ENCODE results near the gene FRG1. TPM values are rescaled to one million over a fixed set of nuclear protein-coding genes. Genes with fewer than 3 reads are reported as not detected.
A peak's percentile ranks its signal among the peaks of the same experiment; 100 is the strongest.
"Not testable (repeated sequence)": the region's sequence is repeated elsewhere in the genome, so short reads cannot be mapped to it uniquely, and the experiment has no call there.

The FRG1 gene
- 52.0 and 67.0 TPM in 2 replicates for total RNA-seq (2014; rRNA removed; shearing (Covaris generic))

DNA sequence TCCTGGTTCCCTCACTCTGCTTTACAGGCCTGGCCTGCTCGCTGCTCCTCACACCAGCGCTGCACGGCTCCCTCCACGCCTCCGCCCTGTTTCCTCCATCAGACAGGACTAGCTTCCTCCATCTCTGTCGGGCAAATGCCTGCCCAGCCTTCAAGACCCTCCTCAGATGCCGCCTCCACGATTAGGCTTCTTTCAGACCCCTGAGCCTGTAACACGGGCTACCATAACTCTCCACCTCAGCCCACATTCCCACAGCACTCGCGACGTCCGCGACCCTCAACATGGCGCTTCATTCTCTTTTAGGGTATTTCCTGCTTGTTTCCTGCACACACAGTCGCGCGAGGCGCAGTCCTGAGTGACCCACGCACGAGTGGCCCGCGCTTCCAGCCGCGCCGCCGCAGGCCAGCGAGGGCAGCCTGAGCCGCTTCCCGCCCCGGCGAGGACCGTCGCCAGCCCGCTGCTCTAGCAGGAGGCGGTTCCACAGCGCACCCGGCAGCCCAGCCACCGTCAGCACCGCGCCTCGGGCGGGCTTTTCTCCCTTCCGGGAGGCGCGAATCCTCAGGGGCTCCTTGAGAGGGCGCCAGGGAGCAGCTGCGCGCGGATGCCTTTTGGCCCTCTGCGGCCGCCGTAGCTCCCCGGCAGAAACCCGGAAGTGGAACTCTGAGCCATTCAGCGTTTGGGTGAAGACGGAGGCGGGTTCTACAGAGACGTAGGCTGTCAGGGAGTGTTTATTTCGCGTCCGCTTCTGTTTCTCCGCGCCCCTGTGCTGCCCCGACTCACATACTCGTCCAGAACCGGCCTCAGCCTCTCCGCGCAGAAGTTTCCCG lies at the start of gene FRG1:
Gene FRG1, plus strand, starts transcription at position 695 of the 827 bp plus-strand sequence. CDS start 138 bp downstream, outside the sequence.
- peak; percentile 86 for DNase-seq (ENCODE audit: low read depth)

DNA sequence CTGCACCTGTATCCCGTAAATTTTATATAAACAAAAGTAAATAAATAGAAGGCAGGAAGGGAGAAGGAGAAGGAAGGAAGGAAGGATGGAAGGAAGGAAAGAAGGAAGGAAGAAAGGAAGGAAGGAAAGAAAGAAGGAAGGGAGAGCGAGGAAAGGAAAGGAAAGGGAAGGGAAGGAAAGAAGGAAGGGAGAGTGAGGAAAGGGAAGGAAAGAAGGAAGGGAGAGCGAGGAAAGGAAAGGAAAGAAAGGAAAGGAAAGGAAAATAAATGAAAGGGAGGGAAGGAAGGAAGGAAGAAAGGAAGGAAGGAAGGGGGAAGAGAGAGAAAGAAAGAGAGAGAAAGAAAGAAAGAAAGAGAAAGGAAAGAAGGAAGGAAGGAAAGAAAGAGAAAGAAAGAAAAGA lies 43.0 kb upstream of the FRG1 start:
- DNase-seq (ENCODE audit: low read depth): no peak

DNA sequence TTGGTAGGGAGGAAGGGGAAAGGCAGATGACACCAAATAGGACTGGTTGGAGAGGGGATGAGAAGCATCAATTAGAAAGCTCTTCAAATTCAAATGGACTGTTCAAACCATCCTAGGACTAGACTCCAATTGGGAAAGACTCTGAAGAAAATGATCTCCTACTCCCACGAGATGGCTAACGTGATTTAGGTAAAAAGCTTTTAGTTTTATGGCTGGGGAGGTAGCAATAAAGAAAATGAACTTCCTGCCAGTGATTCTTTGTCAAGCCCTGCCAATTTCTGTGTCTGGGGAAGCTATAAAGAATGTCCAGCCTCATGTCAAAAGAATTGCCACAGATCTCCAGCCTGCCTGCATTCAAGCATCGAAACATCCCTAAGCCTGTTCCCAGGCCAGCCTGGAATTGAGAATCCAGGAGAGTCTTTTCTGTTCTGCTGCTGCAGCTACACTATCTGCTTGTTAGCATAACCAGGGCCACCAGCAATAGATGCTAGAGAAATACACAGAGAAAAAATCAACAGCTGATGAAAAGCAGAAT lies 41.1 kb upstream of the FRG1 start:
- not testable (repeated sequence) for DNase-seq (ENCODE audit: low read depth)

DNA sequence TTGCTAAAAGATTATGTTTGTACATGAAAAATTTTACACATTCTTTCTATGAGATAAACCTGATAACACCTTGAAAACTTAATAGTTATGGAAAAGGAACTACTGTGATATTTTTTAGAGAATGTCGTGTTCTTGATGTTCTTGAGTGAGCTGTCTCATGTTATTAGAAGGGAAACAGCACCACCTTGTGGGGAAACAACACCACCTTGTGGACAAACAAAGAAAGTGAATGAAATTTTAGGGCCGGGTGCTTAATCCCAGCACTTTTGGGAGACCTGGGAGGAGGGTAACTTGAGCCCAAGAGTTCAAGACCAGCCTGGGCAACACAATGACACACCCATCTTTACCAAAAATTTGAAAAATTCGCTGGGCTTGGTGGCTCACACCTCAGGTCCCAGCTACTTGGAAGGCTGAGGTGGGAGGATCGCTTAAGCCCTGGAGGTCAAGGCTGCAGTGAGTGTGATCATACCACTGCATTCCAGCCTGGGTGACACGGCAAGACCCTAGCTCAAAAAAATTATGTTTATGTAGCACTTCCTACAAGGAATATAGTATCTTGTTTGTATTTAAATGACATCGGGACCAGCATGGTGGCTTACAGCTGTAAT lies 36.1 kb upstream of the FRG1 start:
- DNase-seq (ENCODE audit: low read depth): peak; percentile 57

DNA sequence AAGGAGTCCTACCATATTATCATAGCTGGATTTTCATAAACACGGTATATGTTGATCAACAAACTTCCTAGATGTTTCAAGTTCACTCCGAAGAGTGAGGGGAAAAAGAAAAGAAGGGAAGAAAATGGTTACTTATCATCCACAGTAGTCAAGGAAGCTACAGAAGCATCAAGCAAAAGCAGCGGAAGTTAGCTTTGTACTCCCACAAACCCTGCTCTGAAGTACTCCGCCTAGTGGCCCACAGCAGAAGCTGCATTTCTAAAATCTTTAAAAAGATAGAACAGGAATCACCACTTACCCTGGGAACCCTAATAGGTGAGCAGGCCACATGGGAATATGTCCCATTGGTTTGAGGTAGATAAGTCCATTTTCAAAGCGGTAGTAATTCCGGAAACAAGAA lies 28.5 kb upstream of the FRG1 start:
- DNase-seq (ENCODE audit: low read depth): no peak

DNA sequence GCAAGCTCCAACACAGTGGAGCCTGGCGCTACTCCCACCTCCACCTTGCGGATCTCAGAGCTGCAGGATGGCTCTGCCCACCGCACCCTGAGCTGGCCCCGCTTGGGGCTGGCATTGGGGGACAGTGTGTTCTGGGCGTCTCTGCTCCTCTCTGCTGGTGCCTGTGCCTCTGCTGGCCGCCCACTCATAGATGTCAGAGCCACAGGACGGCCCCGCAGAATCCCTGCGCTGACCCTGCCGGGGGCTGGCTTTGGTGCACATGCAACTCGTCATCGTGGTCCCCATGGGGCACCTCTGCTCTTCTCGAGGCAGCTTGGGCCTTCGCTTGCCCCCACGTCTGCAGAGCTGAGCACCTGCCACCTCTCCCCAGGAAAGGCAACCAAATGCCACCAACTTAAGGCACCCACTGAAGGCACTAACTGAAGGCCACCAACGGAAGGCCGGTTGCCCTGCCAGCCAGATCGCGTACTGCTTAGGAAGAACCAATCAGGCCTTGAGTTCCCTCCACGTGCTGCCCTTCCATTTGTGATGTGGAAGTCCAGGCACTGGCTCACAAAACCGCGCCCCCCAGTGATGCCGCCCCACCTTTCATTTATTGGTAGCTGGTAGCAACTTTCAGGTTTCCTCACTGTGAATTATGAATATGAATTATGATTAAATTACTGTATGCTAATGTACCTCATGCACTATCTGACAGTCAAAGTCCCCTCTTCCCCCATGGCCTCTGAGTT lies 23.3 kb upstream of the FRG1 start:
- no peak for DNase-seq (ENCODE audit: low read depth)

DNA sequence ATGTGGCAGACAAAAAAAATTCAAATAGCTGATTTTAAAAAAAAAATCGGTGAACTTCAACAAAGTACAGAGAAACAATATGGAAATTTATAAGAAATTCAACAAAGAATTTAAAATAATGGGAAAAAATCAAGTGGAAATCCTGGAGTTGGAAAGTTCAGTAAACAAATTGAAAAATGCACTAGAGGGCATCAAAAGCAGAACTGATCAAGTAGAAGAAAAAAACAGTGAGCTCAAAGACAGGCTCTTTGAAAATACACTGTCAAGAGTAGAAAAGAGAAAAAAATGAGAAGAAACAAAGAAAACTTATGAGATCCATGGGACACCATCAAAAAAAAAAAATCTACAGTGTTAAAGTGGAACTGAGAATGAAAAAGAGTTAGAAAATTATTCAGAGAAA lies 19.6 kb upstream of the FRG1 start:
- DNase-seq (ENCODE audit: low read depth): no peak

DNA sequence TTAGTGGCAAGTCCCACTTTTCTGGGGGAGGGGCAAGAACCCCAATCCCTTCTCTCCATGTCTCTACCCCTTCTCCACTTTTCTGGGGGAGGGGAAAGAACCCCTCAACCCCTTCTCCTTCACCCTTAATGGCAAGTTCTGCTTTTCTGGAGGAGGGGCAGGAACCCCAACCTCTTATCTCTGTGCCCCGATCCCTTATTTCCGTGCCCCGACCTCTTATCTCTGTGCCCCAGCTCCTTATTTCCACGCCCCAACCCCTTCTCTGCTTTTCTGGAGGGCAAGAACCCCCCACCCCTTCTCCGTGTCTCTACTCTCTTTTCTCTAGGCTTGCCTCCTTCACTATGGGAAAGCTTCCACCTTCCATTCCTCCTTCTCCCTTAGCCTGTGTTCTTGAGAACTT lies 13.9 kb upstream of the FRG1 start:
- not testable (repeated sequence) for DNase-seq (ENCODE audit: low read depth)

DNA sequence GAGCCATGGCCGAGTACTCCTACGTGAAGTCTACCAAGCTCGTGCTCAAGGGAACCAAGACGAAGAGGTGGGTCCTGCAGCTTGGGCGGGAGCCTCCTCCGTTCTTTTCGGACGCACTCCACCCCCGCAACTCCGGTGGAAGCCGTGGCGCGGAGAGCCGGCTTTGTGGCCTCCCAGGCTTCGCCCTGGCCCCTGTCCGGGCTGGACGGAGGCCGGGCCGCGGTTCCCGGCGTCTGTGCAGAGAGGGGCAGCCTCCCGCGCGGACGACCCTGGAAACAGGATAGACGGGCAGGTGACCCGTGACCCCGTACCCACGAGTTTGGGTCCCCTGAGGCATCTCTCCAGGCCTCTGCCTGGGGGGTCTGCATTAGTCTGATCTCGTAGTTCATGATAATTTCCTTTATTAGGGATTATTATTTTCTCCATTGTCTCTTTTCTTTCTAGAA lies 356 bp downstream of the FRG1 start:
- no peak for DNase-seq (ENCODE audit: low read depth)

DNA sequence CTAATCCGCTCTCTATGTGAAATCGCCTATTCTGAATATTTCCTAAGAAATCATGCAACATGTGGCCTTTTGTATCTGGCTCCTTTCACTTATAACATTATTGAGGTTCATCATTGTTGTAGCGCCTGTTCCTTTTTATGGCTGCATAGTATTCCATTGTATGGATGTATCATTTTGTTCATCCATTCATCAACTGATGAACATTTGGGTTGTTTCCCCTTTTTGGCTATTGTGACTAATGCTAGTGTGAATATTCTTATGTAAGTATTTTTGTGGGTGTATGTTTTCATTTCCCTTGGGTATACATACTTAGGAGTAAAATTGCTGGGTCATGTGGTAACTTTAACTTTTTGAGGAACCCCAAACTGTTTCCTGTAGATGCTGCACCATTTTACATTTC lies 1.7 kb downstream of the FRG1 start:
- not testable (repeated sequence) for DNase-seq (ENCODE audit: low read depth)

DNA sequence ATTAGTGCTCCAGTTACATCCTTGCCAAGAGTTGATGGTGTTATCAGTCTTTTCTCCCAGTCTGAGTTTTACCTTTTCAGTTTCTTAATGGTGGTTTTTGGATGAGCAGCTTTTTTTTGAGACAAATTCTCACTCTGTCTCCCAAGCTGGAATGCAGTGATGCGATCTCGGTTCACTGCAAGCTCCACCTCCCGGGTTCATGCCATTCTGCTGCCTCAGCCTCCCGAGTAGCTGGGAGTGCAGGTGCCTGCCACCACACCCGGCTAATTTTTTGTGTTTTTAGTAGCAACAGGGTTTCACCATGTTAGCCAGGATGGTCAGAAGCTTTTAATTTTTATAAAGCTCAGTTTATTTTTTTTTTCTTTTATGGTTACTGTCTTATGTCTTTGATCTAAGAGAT lies 3.4 kb downstream of the FRG1 start:
- DNase-seq (ENCODE audit: low read depth): not testable (repeated sequence)

DNA sequence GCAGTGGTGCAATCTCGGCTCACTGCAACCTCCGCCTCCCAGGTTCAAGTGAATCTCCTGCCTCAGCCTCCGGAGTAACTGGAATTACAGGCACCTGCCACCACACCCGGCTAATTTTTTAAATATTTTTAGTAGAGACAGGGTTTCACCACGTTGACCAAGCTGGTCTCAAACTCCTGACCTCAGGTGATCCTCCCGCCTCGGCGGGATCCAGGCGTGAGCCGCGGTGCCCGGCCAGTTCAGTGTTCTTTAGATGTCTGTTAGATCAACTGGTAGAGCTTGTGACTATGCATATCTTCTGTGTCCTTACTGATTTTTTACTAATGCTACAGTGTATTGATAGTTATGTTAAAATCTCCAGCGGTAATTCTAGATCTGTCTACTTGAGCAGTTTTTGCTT lies 6.2 kb downstream of the FRG1 start:
- not testable (repeated sequence) for DNase-seq (ENCODE audit: low read depth)

DNA sequence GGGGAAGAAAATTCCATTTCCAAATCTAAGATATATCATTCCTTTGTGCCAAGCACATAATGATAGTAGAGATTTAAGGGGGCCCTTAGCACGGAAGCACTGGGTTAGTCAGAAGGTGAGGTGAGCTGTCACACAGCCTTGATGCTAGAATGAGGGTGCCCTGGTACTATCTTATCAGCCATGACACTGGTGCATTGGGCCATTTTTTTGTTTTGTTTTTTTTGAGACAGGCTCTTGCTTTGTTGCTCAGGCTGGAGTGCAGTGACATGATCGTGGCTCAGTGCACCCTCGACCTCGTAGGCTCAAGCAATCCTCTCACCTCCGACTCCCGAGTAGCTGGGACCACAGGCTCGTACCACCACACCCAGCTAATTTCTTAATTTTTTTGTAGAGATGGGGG lies 7.8 kb downstream of the FRG1 start:
- DNase-seq (ENCODE audit: low read depth): not testable (repeated sequence)

DNA sequence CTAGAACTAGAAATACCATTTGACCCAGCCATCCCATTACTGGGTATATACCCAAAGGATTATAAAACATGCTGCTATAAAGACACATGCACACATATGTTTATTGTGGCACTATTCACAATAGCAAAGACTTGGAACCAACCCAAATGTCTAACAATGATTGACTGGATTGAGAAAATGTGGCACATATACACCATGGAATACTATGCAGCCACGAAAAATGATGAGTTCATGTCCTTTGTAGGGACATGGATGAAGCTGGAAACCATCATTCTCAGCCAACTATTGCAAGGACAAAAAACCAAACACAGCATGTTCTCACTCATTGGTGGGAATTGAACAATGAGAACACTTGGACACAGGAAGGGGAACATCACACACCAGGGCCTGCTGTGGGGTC lies 28.6 kb downstream of the FRG1 start:
- DNase-seq (ENCODE audit: low read depth): not testable (repeated sequence)

DNA sequence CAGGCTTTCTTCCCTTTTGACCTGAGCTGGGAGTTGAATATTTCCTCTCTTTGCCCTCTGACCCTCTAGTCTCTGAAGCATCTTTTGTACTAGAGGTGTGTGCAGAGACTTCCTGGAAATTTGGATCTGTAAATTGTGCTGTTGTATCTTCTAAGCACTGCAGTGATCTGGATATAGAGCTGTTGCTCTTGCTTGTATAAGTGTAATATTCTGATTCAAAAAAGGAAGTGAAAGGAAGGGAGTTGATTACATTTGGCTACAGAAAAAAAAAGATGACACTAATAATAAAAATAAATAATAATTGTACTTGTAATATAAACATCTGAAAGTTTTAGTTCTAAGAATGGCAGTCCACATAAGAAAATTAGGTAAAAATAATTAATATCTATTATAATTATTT lies 33.0 kb downstream of the FRG1 start:
- no peak for DNase-seq (ENCODE audit: low read depth)

DNA sequence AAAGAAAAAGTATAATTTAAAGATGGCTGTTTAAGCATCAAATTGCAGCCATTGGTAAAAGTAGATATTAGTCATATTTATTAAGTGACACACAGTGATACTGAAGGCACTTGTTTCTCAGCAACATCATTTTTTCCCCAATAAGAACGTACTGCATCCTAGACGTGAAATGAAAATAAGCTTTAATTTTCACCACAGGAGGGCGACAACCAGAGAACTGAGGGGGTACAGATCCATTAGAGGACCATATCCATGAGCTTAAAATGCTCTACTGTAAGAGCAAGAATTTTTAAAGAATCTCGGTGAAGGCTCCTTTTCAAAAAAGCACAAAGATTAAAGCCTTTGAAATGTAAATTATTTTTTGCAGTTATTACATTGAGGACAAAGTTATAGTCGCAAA lies 33.4 kb downstream of the FRG1 start:
- peak; percentile 12 for DNase-seq (ENCODE audit: low read depth)

DNA sequence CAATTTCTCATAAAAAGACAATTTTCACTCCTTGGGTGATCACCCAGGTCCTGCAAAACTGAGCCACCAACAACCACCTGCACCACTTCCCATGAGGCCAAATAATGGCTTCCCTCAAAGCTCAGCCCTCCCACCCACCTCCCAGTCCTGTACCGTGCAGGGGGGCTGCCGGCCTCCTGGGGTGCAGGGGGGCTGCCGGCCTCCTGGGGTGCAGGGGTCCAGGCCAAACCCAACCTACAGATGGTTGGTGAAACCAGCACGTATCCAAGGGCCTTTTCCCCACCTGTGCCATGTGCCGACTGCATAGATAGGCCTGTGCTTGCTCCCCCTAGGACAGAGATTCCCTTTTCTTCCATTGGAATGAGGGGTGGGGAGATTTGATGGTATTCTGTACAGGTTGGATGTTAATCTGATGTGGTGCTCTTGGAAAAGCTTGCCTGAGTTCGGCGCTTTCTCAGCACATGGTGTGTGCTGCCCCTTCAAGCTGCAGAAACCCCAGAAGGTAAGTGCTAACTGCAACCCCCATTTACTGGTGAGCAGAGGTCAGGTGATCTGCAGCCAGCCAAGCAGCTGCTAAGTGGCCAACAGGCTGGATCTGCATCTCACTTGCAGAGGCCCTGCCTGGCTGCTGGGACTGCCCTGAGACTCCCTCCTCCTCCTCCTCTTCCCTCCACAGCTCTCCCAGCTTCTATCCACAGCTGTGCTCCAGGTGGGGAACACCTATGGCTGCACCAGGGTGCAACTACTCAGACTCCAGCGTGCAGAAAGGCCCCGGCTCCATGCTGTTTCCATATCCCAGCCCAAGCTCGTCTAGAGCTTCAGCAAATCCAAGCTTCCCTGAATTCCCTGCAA lies 38.8 kb downstream of the FRG1 start:
- peak; percentile 1 for DNase-seq (ENCODE audit: low read depth)

DNA sequence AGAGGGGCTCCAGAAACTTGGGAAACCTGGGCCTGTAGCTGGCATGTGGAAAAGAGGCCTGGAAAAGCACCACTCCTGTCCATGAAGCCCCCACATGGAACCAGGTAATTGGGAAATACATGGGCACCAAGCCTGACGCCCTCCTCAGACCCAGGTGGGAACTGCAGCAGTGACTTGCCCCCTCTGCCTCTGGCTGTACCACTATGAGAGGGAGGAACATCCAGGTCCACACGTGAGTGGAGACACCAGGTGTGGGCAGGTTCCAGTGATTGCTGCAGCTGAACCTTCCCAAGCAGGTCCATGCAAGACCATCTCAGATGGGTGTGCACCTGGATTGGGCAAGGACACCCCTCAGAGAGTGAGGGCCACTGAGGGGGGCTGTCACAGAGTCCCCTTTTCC lies 39.6 kb downstream of the FRG1 start:
- not testable (repeated sequence) for DNase-seq (ENCODE audit: low read depth)

DNA sequence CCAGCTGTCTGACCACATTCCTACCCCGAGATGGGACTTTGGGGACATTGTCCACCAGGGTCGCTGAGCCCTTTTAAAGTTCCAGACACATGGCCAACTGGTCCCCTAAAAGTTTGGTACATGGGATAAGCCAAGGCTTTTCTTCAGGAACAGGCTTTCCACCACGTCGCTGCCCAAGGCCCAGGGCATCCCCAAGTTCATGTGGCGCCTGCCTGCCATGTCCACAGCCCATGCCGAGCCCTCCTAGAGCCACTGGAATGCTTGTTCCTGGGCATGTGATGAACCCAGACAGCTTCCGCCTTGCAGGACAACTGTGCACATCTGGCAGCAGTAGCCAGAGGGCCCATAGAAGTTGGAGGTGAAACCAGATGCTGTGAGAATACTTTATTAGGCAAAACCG lies 41.3 kb downstream of the FRG1 start:
- DNase-seq (ENCODE audit: low read depth): no peak

DNA sequence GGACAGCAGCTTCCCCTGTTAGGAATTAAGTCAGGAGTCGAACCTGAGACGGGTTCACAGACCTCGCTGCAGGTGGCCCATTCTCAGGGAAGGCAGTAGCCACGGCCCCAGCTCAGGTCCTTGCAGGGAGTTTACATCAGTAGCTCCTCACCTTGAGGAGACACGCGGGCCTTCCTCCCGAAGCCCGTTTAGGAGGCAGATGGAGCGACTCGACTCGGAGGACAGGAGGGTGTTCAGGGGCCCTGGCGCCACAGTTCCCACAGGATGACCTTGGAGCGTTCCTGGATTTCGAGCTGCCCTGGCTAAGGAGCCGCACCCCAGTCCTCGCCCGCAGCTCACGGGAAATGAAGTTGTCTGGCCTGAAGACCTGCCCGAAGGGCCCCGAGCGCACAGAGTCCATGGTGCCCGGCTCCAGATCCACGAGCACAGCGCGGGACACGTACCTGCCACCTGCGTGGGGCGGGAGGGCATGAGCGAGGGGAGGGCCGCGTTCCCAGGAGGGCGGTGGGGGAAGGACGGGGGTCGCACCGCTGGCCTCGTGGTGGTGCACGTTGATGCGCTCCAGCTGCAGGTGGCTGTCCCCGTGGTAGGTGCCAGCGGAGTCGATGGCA lies 43.3 kb downstream of the FRG1 start:
- DNase-seq (ENCODE audit: low read depth): not testable (repeated sequence)

DNA sequence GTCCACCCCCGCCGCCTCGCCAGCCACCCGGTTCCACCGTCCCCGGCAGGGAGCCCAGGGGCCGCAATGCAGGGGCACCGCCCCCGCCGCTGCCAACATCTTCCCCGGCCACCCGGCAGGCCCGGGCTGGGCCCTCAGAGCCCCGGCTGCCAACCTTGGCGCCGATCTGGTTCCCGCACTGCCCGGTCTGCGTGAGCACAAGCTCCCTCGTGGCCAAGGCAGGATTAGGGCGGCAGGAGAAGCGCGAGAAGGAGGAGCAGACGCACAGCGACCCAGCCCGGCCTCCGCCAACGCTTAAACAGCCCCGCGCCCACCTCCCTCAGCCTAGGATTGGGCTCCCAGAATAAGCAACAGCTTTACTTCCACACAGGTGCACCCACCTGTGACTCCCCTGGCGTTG lies 44.0 kb downstream of the FRG1 start:
- DNase-seq (ENCODE audit: low read depth): not testable (repeated sequence)
